Type B pancreatic cell (in vitro differentiated cells): ENCODE results near the gene ZC3H15. TPM values are rescaled to one million over a fixed set of nuclear protein-coding genes. Genes with fewer than 3 reads are reported as not detected.
A peak's percentile ranks its signal among the peaks of the same experiment; 100 is the strongest.

ENCODE experiments used
- DNase-seq: peaks from one replicate; pipeline ENCODE4 v3.0.0; 2021; ENCODE audit warnings: mixed read lengths; ENCODE audit not compliant: unreplicated experiment; ENCODE audit errors: extremely low spot score
- H3K27ac Mint-ChIP-seq: 2 replicates; pipeline ENCODE4 v1.8.0; 2021; ENCODE audit warnings: mild to moderate bottlenecking, mixed read lengths
- H3K27me3 Mint-ChIP-seq: 2 replicates; pipeline ENCODE4 v1.8.0; 2021; ENCODE audit warnings: mixed read lengths
- H3K36me3 Mint-ChIP-seq: 2 replicates; pipeline ENCODE4 v1.8.0; 2021; ENCODE audit warnings: mixed read lengths
- H3K4me1 Mint-ChIP-seq: one replicate; pipeline ENCODE4 v1.8.0; 2021; ENCODE audit warnings: mixed read lengths; ENCODE audit not compliant: unreplicated experiment
- H3K4me3 Mint-ChIP-seq: 2 replicates; pipeline ENCODE4 v1.8.0; 2021; ENCODE audit warnings: mild to moderate bottlenecking, mixed read lengths
- H3K9me3 Mint-ChIP-seq: 2 replicates; pipeline ENCODE4 v1.8.0; 2021; ENCODE audit warnings: mixed read lengths
- total RNA-seq: library from RNA; stranded (reverse); gene quantifications from 2 replicates; pipeline ENCODE4 v1.2.1, GENCODE V29; 2021; ENCODE audit warnings: low replicate concordance
- TF ChIP-seq, protein P1 (sequence below): fragments of 200-600 bp; sonication (generic); conservative IDR thresholded peaks from 2 replicates; pipeline ENCODE4 v1.5.0; 2021; ENCODE audit warnings: antibody characterized with exemption, mild to moderate bottlenecking

Gene ZC3H15
- total RNA-seq, 1 donor from 2014 or later: 67.2 TPM

DNA sequence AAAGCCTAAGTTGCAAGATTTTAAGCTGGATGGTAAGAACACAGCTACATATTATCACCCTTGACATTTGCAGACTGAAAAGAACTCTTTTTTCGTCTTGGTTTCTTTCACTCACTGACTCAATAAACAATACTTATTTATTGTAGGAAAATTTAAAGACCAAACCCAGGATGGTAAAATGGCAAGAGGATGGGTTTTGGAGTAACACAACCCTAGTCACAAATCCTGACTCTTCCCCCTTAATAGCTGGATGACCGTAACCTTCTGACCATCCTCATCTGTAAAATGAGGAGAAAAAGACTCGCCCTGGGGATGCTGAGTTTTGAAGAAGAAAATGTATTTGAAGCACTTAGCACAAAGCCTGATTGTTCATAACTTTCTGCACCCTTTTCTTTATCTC is 48.3 kb downstream of the ZC3H15 start:
- H3K4me3 Mint-ChIP-seq: no peak overlapping the region
- H3K27ac Mint-ChIP-seq: no peak overlapping the region

DNA sequence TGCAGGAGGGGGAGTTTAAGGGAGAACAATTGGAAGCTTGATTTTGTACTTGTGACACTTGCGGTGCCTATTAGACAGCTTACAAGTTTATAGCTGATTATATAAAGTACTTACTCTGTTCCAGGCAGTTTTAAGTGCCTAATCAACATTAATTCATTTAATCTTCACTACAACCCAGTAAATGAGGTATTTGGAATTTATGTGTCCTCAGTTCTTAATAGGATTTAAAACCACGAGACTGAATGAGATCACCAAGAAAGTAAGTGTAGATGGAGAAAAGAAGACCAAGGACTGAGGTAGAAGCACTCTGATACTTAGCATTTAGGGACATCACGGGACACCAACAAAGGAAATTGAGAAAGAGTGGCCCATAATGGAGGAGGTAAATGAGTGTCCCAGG is 49.8 kb downstream of the ZC3H15 start:
- Mint-ChIP-seq H3K9me3 (peaks cover 5% of the 10 kb centered on the region), H3K4me1 (peaks cover 19% of the 10 kb centered on the region), H3K27ac (no peak overlapping the region), H3K4me3 (no peak overlapping the region), H3K36me3 (no peaks in the 10 kb centered on the region), H3K27me3 (no peaks in the 10 kb centered on the region)
- TF ChIP-seq, protein P1, sequence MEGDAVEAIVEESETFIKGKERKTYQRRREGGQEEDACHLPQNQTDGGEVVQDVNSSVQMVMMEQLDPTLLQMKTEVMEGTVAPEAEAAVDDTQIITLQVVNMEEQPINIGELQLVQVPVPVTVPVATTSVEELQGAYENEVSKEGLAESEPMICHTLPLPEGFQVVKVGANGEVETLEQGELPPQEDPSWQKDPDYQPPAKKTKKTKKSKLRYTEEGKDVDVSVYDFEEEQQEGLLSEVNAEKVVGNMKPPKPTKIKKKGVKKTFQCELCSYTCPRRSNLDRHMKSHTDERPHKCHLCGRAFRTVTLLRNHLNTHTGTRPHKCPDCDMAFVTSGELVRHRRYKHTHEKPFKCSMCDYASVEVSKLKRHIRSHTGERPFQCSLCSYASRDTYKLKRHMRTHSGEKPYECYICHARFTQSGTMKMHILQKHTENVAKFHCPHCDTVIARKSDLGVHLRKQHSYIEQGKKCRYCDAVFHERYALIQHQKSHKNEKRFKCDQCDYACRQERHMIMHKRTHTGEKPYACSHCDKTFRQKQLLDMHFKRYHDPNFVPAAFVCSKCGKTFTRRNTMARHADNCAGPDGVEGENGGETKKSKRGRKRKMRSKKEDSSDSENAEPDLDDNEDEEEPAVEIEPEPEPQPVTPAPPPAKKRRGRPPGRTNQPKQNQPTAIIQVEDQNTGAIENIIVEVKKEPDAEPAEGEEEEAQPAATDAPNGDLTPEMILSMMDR: no peak
- DNase-seq: no peak

More for the DNA sequence above, 48.3 kb downstream of the ZC3H15 start:
- Mint-ChIP-seq H3K4me1 (peaks cover 13% of the 10 kb centered on the region), H3K9me3 (peaks cover 5% of the 10 kb centered on the region), H3K27me3 (no peaks in the 10 kb centered on the region), H3K36me3 (no peaks in the 10 kb centered on the region)
- no peak for DNase-seq
- TF ChIP-seq, protein P1: no peak

DNA sequence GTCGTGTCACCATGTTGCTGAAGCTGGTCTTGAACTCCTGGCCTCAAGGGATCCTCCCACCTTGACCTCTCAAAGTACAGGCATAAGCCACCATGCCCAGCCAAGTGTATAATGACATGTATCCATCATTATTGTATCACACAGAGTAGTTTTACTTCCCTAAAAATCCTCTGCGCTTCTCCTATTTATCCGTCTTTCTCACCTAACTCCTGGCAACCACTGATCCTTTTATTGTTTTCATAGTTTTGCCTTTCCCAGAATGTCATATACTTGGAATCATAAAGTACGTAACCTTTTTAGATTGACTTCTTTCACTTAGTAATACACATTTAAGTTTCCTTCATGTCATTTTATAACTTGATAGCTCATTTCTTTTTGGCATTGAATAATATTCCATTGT is 51.0 kb downstream of the ZC3H15 start:
- TF ChIP-seq, protein P1: no peak
- Mint-ChIP-seq H3K27ac (no peak overlapping the region), H3K4me3 (no peak overlapping the region), H3K36me3 (no peaks in the 10 kb centered on the region), H3K27me3 (no peaks in the 10 kb centered on the region), H3K4me1 (peaks cover 25% of the 10 kb centered on the region), H3K9me3 (peaks cover 5% of the 10 kb centered on the region)
- DNase-seq: no peak

DNA sequence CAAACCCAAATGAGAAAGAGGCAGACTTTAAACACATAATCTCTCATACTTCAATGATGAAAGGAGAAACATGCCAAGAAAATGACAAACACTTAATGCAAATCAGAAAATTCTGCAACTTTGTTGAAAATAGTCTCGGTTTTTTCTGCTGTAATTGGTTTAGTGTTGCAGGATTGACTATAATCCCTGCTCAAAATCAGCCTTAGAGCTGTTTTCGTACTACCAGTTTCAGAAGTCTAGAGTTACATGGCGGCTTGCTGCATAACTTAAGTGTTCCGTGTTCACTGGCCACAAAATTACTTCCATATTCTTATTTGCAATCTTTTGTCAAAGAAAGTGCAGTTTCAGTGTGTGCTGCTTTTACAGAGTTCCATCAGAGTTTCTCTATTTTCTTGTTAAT is 54.9 kb downstream of the ZC3H15 start:
- H3K4me3 Mint-ChIP-seq: peak overlapping the region; percentile 16
- no peak for DNase-seq
- peaks cover 26% of the 10 kb centered on the region for H3K4me1 Mint-ChIP-seq
- no peaks in the 10 kb centered on the region for H3K27me3 Mint-ChIP-seq
- TF ChIP-seq, protein P1: no peak
- H3K9me3 Mint-ChIP-seq: peaks cover 3% of the 10 kb centered on the region
- no peak overlapping the region for H3K27ac Mint-ChIP-seq
- H3K36me3 Mint-ChIP-seq: no peaks in the 10 kb centered on the region

DNA sequence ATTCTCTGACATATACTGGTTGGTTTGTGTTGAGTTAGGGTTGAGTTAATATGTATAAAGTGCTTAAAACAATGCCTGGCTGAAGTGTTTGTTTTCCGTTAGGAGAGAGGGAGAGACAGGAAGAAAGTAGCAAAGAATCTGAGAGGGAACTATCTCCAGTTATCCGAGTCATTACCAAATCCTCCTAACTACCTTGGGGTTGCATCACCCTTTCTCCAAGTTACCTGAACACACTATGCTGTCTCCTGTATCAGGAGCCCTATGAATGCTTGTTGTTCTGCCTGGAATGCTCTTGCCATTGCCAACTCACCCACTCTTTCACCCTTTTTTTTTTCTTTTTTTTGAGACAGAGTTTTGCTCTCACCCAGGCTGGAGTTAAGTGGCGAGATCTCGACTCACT is 55.9 kb downstream of the ZC3H15 start:
- Mint-ChIP-seq H3K27ac (no peak overlapping the region), H3K9me3 (no peaks in the 10 kb centered on the region), H3K27me3 (no peaks in the 10 kb centered on the region), H3K4me3 (no peak overlapping the region), H3K36me3 (no peaks in the 10 kb centered on the region), H3K4me1 (peaks cover 26% of the 10 kb centered on the region)
- TF ChIP-seq, protein P1: no peak
- DNase-seq: no peak

DNA sequence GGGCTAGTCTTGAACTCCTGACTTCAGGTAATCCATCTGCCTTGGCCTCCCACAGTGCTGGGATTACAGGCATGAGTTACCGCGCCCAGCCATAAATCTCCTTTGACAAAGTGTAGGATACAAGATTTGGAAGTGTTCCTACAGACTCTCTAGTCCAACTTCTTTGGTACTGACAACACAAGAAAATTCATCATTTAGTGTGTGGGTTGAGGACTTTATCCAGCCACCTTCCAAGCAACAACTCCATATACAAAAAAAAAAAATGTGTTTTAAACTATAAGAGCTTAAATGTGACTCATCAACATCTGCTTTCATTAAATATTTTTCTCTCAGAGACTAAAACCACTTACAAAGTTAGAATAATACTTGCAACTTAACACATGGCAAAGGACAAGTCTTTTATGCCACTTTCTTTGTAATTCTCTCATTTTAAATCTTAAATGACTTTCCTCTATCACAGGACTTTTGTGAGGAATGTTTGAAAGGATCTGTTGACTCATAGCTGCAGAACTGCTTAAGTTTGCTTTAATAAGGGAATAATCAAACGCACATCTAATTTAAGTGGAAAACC is 57.6 kb downstream of the ZC3H15 start:
- no peaks in the 10 kb centered on the region for H3K36me3 Mint-ChIP-seq
- DNase-seq: no peak
- H3K9me3 Mint-ChIP-seq: no peaks in the 10 kb centered on the region
- H3K4me3 Mint-ChIP-seq: no peak overlapping the region
- H3K4me1 Mint-ChIP-seq: peaks cover 26% of the 10 kb centered on the region
- H3K27me3 Mint-ChIP-seq: no peaks in the 10 kb centered on the region
- TF ChIP-seq, protein P1: no peak
- peak overlapping the region; percentile 72 for H3K27ac Mint-ChIP-seq
